ENCODE results near the gene TDRD15.
"Not testable (repeated sequence)": the region's sequence is repeated elsewhere in the genome, so short reads cannot be mapped to it uniquely, and the experiment has no call there.

The TDRD15 gene

DNA sequence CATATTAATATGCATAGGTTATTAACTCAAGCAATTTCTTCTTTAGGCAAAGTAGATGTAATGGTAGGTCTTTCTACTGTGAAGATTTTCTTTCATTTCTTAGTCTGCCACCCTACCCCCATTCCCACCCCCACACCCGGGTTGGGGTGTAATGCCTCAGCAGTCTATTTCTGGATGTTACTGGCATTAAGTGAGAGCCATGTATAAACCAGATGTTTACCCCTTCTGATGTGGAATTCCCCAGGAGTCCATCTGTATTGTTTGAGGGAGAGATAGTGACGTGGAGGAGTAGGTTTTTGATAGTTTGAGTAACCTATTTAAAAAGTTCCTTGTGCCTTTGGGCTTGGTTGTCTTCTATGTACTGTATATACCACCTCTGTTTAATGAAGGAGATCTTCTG is 11.8 kb downstream of the TDRD15 start:
- TF ChIP-seq, protein P1, sequence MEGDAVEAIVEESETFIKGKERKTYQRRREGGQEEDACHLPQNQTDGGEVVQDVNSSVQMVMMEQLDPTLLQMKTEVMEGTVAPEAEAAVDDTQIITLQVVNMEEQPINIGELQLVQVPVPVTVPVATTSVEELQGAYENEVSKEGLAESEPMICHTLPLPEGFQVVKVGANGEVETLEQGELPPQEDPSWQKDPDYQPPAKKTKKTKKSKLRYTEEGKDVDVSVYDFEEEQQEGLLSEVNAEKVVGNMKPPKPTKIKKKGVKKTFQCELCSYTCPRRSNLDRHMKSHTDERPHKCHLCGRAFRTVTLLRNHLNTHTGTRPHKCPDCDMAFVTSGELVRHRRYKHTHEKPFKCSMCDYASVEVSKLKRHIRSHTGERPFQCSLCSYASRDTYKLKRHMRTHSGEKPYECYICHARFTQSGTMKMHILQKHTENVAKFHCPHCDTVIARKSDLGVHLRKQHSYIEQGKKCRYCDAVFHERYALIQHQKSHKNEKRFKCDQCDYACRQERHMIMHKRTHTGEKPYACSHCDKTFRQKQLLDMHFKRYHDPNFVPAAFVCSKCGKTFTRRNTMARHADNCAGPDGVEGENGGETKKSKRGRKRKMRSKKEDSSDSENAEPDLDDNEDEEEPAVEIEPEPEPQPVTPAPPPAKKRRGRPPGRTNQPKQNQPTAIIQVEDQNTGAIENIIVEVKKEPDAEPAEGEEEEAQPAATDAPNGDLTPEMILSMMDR (IDR thresholded peaks at IDR 0.05; ENCODE audit: control insufficient read depth, extremely low read depth, insufficient read depth): no peak
- no peak for DNase-seq (ENCODE audit: low read depth)
- no peak overlapping the region for H3K4me3 ChIP-seq (ENCODE audit: low read depth, low read length)

DNA sequence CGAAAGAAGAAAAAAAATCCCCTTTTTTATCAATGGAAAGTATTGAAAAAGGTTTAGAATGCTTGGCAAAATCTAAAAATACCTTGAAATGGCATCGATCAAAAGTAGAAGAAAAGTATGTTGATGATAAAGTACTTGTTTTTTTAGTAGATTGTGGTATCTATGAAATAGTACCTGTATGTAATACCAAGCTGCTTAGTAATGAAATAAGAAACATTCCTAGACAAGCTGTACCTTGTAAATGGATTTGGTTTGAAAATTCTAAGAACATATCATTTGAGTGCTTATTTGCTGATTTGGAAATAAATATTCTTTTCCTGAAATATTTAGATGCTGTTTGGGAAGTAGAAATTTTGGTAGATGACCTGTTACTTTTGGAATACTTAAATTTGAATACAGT is 18.4 kb downstream of the TDRD15 start:
- H3K4me3 ChIP-seq (ENCODE audit: low read depth, low read length): no peak overlapping the region
- DNase-seq (ENCODE audit: low read depth): no peak
- TF ChIP-seq, protein P1 (IDR thresholded peaks at IDR 0.05; ENCODE audit: control insufficient read depth, extremely low read depth, insufficient read depth): no peak

DNA sequence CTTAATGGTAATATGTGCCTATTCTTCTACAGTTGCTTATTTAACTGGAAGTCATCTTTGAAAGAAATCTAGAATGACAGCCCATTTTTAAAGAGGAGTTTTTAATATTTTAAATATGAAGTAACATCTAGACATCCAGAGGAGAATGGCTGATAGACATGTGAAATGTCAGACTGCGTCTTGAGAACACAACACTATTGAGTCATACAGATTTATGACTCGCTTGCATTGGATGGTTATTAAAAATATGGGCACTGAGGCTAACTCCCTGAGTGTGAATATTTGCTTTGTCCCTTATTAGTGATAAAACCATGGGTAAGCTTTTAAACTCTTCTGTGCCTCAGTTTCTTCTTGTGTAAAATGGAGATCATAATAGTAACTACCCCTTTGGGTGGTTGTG is 22.9 kb downstream of the TDRD15 start:
- no peak overlapping the region for H3K4me3 ChIP-seq (ENCODE audit: low read depth, low read length)
- TF ChIP-seq, protein P1 (IDR thresholded peaks at IDR 0.05; ENCODE audit: control insufficient read depth, extremely low read depth, insufficient read depth): no peak
- DNase-seq (ENCODE audit: low read depth): no peak

DNA sequence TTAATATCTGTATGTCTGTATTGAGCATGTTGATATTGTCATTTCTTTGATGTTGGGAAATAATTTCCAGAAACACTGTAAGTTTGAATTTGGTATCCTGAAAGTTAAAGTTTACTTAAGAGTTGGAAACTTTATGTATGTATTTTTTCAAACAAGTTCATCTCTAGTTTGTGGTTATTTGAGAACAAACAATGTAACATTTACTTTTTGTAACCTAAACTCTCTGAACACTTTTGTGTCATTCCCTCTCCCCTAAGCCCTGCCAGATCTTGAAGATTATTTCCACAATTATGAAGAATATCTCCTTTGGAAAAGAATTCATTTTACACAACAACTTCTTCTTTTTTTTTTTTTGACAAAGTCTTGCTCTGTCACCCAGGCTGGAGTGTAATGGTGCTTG is 24.9 kb downstream of the TDRD15 start:
- no peak for DNase-seq (ENCODE audit: low read depth)
- TF ChIP-seq, protein P1 (IDR thresholded peaks at IDR 0.05; ENCODE audit: control insufficient read depth, extremely low read depth, insufficient read depth): no peak
- H3K4me3 ChIP-seq (ENCODE audit: low read depth, low read length): no peak overlapping the region

DNA sequence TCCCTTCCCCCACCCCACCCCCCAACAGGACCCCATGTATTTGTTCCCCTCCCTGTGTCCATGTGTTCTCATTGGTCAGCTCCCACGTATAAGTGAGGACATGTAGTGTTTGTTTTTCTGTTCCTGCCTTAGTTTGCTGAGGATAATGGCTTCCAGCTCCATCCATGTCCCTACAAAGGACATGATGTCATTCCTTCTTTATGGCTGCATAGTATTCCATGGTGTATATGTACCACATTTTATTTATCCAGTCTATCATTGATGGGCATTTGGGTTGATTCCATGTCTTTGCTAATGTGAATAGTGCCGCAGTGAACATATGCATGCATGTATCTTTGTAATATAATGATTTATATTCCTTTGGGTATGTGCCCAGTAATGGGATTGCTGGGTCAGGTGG is 27.5 kb downstream of the TDRD15 start:
- not testable (repeated sequence) for H3K4me3 ChIP-seq (ENCODE audit: low read depth, low read length); DNase-seq (ENCODE audit: low read depth)

DNA sequence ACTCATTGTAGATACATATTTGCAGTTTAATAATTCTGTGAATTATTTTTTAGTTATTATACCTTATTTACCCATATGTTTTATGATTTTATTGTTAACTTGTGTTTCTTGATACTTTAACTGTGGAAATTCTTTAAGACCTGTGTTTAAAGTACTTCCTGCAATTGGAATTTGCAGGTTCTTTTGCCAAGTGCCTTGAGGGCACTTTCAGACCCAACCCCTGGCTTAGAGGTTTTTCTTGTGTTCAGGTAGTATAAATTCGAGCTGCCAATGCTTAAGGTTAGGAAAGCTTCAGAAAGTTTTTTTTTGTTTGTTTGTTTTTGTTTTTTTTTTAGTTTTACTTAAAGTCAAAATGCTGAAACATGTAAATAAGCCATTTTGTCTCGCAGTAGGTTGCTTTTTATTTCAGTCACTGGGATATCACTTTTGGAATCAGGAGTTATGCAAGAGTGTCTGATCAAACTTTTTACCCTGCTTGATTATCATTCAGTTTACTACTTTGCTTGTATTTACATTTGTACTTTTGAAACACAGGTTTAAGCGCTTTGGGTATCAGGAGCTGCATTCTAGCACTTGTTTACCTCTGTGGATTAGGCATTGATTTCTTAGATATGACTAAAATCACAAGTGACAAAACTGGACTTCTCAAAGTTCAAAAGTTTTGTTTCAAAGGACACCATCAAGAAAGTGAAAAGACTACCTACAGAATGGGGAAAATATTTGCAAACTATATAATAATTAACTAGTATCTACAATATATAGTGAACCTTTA is 31.8 kb downstream of the TDRD15 start:
- H3K4me3 ChIP-seq (ENCODE audit: low read depth, low read length): no peak overlapping the region
- DNase-seq (ENCODE audit: low read depth): no peak
- TF ChIP-seq, protein P1 (IDR thresholded peaks at IDR 0.05; ENCODE audit: control insufficient read depth, extremely low read depth, insufficient read depth): no peak

DNA sequence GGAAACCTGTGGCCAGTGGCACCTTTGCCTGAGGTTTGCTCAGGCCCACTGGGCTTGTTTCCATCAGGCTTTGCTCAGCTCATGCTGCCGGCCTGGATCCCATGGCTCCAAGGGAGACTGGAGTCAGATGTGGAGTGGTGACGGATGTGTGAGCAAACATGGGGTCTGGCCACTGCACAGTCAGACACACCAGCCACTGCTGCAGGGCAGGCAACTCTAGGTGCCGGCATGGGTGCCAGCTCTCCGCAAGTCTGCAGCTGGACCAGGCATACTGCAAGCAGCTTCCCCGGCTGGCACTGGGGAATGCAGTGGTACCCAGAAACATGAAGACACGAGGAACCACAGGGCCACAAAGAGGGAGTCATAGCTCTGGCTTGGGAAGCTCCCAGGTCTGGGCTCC is 37.4 kb downstream of the TDRD15 start:
- no peak for DNase-seq (ENCODE audit: low read depth)
- H3K4me3 ChIP-seq (ENCODE audit: low read depth, low read length): no peak overlapping the region
- TF ChIP-seq, protein P1 (IDR thresholded peaks at IDR 0.05; ENCODE audit: control insufficient read depth, extremely low read depth, insufficient read depth): no peak

Data from LNCaP clone FGC (cell line).